HG02763 (cell line): ENCODE data around the gene REG1A.

ENCODE experiments used
- ATAC-seq: cut with Tn5 transposase; IDR thresholded peaks from one replicate; pipeline ENCODE4 v1.9.1; 2021; ENCODE audit warnings: mild to moderate bottlenecking, moderate library complexity; ENCODE audit not compliant: unreplicated experiment

Gene REG1A

DNA sequence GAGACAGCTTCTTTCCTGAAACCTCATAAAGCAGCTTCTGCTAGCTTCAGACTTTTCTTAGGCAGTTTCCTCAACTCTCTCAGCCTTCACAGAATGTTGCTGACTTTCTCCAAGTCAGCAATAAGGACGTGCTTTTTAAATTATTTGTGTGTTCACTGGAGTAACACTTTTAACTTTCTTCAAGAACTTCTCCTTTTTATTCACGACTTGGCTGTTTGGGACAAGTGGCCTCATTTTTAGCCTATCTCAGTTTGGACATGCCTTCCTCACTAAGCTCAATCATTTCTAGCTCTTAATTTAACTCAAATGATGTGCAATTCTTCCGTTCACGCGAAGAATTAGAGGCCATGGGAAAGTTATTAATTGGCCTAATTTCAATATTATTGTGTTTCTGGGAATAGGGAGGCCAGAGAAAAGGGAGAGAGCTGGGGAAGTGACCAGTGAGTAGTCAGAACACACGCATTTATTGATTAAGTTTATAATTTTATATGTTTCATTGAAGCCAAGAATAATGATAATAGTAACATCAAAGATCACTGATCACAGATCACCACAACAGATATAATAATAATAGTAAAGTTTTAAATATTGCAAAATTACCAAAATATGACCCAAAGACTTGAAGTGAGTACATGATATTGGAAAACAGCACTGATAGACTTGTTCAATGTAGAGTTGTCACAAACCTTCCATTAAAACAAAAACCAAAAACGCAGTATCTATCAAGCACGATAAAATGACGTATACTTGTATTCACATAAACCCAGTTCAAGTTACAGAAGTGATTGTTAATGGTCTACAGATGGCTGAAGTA is 4.8 kb downstream of the REG1A start:
- ATAC-seq, result no peak

DNA sequence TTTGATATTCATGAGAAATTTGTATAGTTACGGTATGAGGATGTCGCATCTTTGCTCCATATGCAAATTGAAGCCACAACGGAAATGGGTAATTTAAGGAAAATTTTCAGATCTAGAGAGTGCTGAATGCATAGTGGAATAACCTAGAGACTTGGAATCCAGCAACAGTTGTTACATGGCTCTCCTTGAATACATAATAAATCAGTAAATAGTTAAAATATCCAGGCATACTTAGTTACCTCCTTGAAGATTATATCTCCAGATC is 5.4 kb downstream of the REG1A start:
- no peak for ATAC-seq

DNA sequence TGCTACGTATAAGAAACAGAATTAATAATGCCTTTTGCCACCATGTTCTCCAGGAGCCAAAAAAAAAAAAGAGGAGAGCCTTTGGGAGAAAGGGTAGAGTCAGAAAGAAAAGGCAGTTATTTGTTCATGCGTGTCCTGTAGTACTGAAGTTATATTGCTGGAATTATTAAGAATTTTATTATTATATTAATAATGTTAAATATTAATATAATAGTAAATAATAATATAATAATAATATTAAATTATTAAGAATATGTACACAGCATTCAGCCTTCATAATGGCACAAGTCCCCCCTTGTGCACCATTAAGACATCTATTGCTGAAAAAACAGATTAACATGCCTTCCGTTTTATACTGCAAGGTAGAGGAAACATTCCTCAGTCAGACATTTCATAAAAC is 8.1 kb downstream of the REG1A start:
- no peak for ATAC-seq

DNA sequence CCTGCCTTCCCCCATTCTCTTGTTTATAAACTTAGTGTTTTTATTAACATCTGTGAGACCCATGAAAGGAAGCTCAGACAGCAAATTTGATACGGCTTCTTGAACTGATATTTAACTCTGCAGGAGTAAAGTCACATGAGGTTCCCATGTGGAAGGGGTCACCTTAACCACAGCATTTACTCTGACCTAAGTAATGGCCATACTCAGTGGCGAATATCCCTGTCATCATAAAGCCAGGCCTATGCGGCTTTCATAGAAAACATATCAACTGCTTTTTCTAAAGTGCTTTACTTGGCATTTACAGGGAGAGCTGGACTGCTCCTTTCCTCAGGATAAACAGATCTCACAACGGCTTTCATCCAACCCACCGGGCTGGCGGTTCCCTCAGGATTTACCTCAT is 9.0 kb downstream of the REG1A start:
- no peak for ATAC-seq

DNA sequence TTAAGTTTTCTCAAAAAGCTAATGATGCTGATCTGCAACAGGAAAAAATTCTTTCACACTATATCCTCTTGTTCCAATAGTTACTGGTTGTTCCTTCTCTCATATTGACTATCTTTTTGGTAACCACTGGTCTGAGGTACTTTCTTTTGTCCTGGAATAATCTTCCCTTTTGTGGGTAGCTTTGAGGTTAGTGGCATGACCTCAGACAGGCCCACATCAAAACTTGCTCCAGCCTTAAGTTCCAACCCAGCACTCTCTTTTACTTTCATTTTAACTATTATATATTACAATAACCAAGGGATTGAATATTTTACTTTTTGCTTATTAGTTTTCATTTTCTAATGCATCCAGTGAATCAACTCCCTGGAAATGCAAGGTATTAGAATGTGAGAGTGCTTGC is 9.5 kb downstream of the REG1A start:
- no peak for ATAC-seq

DNA sequence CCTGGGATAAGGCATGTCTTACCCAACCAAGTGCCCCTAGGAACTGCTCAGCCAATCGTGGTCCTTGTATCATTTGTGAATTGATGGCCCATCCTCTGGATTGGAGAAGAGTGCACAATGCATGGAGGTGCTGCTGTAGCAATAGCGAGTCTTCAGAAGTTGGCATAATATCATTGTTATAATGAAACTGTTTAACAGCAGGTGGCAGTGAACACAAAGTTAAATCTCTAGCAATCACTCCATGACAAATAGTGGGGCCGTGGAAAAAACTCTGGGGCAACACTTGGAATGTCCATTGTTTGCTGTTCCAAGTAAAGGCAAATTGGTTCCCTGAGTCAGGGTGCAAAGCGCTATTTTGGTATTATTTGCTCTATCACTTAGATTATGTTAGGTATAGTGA is 11.4 kb downstream of the REG1A start:
- no peak for ATAC-seq

DNA sequence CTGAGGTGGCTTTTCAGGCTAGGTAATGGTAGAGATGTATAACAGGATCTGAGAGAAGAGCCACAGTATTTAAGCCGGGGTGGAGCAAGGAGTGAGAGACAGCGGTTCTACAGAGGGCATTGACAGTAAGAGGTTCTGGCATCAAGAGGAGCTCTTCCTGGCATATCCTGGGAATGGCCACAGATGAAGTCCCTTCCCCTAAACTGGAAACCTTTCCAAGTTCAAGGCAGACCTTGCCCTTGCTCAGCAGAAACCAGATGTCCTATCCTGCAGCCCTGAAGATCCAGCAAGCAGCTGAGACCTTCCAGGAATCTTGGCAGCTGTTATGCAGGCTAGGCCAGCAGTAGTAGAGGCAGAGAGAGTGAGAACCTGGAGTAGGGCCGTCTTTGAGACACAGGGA is 18.1 kb downstream of the REG1A start:
- no peak for ATAC-seq

DNA sequence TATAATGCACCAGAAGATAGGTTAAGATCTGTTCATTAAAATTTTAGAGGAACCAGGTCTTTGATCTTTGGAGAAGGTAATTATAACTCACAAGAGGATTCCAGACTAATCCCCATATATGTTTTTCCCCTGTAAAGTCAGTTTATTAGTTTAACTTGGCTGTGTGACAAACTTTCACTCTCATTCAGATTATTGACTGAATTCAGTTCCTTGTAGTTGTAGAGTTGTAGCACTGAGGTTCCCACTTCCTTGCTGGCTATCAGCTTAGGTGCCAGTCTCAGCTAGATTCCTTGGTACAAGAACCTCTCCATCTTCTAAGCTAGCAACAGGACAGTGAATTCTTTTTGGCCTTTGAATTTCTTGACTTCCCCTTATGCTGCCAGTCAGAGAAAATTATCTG is 19.1 kb downstream of the REG1A start:
- no peak for ATAC-seq

DNA sequence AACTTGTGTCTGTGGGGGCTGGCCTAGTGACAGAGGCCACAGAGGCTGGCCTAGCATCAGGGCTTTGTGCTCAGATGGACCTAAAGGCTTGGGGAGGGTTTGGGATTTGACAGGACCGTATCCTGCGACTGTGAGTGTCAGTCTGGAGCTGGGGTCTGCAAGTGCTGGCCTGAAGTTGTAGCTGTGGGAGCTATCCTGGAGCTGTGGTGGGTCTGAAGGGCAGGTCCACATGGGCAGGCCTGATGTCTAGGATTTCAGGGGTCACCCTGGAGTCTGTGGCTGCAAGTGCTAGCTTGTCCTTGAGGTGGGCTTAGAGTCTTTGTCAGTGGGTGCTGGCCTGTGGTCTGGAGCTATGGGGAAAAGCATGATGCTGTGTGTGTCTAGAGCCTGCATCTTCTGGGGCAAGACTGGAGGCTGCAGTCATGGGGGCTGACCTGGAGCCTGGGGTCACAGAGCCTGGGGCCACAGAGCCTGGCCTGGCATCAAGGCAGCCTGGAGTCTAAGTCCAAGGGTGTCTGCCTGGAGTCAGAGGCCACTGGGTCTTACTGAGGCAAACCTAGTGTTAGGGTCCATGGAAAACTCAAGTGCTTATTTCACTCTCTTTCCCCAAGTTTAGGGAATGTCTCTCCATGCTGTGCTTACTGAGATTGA is 35.7 kb downstream of the REG1A start:
- ATAC-seq, result no peak

DNA sequence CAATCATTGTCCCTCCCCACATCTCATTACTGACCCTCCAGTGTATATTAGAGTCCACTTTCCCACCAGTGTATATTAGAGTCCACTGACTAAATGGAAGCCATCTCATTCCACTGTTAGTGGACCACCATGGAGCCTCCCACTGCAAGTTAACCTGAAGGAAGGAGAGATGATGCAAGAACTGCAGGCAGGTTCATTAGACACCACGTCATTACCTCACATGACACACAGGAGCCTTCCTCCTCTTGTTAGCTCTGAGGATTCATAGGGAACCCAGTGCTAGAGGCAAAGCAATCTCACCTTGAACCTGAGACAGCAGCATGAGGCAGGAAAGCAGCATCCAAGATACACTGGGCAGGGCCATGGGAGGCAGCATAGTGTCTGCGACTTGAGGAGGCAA is 38.7 kb downstream of the REG1A start:
- ATAC-seq, result no peak

DNA sequence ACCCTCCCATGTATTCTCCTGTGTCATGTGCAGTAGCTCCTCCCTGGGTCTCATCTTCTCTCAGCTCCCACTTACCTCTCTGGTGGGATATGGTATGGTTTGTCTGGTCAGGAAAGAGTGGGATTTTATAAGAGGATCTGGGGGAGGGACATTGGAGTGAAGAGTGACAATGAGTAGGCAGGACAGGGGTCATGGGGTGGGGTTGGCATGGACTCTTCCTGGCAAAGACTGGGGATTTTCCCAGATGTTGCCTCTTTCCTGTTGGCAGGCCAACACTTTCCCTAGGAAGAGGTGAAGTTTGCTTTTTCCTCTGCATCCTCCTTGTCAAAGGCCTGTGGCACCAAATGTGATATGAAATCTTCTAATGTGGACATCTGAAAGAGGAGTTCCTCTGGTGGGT is 39.4 kb downstream of the REG1A start, which contains the start of gene REG3A:
REG3A (minus strand) TSS at position 101 of the 400 bp plus-strand sequence. CDS start 348 bp downstream, outside the sequence.
- ATAC-seq, result no peak

DNA sequence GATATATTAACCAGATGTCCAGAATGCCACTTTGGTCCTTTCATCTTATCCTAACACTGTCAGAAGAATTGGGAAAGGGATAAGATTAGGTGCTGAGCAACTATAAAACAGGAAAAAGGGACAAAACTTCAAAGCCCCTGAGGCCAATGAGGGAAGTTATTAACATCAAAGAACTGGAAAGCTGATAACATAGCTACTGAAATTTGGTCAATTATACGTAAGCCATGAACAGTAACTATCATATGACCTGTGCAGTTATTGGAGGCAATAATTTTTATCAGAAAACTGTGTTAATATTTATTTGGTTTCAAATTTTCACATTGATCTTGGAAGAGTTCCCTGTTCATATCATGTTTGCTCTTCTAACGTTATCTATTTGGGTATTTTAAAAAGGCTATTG is 41.8 kb downstream of the REG1A start:
- no peak for ATAC-seq

DNA sequence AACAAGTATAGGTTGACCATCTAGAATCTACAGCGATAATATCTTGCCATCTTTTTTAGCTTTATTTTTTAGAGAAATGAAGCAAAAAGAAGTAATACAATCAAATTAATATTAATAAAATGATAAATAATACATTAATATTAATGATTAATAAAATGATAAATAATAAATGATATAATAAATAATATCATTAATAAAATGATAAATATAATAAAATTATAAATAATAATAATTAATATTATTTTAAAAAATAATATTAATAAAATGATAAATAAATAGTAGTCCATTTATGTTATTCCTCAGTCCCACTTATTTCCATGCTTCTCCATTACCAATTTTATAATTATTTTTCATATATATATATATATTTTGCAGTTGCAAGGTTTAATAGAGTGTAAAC is 42.5 kb downstream of the REG1A start:
- no peak for ATAC-seq

DNA sequence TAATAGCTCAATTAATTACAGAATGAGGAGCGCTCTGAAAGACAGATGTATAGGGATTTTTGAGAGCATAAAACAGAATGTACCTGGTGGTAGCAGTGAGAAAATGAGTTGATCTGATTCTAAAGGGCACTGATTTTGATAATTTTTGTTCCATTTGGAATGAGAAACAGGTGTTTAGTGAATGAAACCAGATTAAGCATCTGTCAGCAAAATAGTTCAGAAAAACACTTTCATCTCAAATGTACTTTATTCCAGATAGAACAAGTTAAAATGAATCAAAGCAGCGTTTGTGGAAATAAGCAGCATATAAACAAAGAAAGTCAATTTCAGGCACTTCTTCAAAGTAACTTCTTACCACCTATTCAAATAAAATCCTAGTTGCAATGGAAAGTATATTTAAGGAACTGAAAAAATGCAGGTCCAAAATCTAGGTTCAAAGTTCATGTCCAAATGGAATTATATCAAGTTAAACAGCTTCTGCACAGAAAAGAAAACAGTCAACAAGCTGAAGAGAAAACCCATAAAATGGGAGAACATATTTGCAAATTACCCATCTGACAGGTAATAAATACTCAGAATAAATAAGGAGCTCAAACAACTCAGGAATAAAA is 51.2 kb downstream of the REG1A start:
- no peak for ATAC-seq
